Heart left ventricle (tissue), 13 donors: ENCODE data around the gene PAEP.

Experiments used
- POLR2A ChIP-seq, 2 donors: fragments of 450-650 bp; IDR thresholded peaks; one replicate each; pipeline ENCODE4 v1.6.1; 2017; ENCODE audit warnings: antibody characterized with exemption in 2 of 2, mild to moderate bottlenecking in 2 of 2, moderate library complexity in 2 of 2
- TF ChIP-seq, protein P1 (sequence below), 12 donors: fragments of 200-600 bp; sonication (generic) in 4 of 12; IDR thresholded peaks; one replicate each; pipeline versions ENCODE4 v1.5.0 to v1.8.0; 2018 to 2022; ENCODE audit warnings: antibody characterized with exemption in 12 of 12, mild to moderate bottlenecking in 5 of 12
- donor health status: ischemic (EF 13 %, LVEDD 7.1; RV severe dilation, severe dysfunction).
- donor health status: DM: no; HTN: yes; CAD: no.
- donor health status: DM: no; HTN: no; CAD: no.
- donor health status: ischemic (EF 25% LVEDD 6.9; RV normal size, moderate dysfunction).
- donor health status: ischemic (EF 25% LVEDD 5.7; RV mildly dilated, moderate dysfunction).
- donor health status: ischemic (EF 35%, LVEDD 5.7; RV mildly dilated, moderate dysfunction).
- donor health status: nonischemic (EF 11% LVEDD 7.7; RV severe dilation, severe dysfunction).
- donor health status: DM: yes; HTN: yes; CAD: no.
- donor health status: PGD.
- donor health status: ischemic (EF 29% LVEDD 5.4; RV normal size, mild dysfunction).
- donor health status: nonischemic (EF 23%, LVEDD 6.1; RV moderate dilation, normal function).

- TF ChIP-seq, protein P1, sequence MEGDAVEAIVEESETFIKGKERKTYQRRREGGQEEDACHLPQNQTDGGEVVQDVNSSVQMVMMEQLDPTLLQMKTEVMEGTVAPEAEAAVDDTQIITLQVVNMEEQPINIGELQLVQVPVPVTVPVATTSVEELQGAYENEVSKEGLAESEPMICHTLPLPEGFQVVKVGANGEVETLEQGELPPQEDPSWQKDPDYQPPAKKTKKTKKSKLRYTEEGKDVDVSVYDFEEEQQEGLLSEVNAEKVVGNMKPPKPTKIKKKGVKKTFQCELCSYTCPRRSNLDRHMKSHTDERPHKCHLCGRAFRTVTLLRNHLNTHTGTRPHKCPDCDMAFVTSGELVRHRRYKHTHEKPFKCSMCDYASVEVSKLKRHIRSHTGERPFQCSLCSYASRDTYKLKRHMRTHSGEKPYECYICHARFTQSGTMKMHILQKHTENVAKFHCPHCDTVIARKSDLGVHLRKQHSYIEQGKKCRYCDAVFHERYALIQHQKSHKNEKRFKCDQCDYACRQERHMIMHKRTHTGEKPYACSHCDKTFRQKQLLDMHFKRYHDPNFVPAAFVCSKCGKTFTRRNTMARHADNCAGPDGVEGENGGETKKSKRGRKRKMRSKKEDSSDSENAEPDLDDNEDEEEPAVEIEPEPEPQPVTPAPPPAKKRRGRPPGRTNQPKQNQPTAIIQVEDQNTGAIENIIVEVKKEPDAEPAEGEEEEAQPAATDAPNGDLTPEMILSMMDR (IDR thresholded peaks at IDR 0.05): no peak
- TF ChIP-seq POLR2A (IDR thresholded peaks at IDR 0.05): no peak
Observed at GRCh38 chr9:135596211-135596610, 34.7 kb downstream of the PAEP start.
